Measurements from ENCODE around the gene TSPAN14. TPM values are rescaled to one million over a fixed set of nuclear protein-coding genes. Genes with fewer than 3 reads are reported as not detected.

The TSPAN14 gene
- polyA plus RNA-seq, 1 donor (not counting 4 experiments of a cell fraction or from before 2014, with no cell fraction given) = 71.1 TPM

GRCh38 chr10:80407812-80408241 lies 46.3 kb upstream of the TSPAN14 start:
- no peaks in the 10 kb centered on the region for H3K9me1 ChIP-seq (ENCODE audit: control insufficient read depth, extremely low read depth, insufficient read depth, low read length)
- H3K27me3 ChIP-seq (ENCODE audit: control insufficient read depth, extremely low read depth, insufficient read depth, low read length) = no peaks in the 10 kb centered on the region
- no peaks in the 10 kb centered on the region for H4K20me1 ChIP-seq (ENCODE audit: control insufficient read depth, extremely low read depth, insufficient read depth, low read length)
- peaks cover 0 to 3% of the 10 kb centered on the region in 2 experiments for H3K36me3 ChIP-seq (ENCODE audit: control insufficient read depth in 2 of 2, extremely low read depth in 1 of 2, insufficient read depth in 2 of 2, low read length in 2 of 2)
- H3K9me3 ChIP-seq (ENCODE audit: control insufficient read depth, low read depth, low read length) = no peaks in the 10 kb centered on the region
- peak overlapping the region; percentile 39 to 65 (median 54) for H3K4me3 ChIP-seq (ENCODE audit: control insufficient read depth in 2 of 3, extremely low read depth in 1 of 3, insufficient read depth in 2 of 3, low read depth in 1 of 3, low read length in 3 of 3)
- no peak for FAIRE-seq
- dilution Hi-C loops (cut with MboI; ENCODE audit: extremely low pct_ligation_motif_present, low sequenced_read_pairs) = no loop called here
- H3K4me2 ChIP-seq (ENCODE audit: control insufficient read depth, extremely low read depth, insufficient read depth, low read depth, low read length) = peak overlapping the region; percentile 81
- no peak for DNase-seq (ENCODE audit: low read depth, low spot score)
- no peak for TF ChIP-seq EZH2 (IDR thresholded peaks at IDR 0.05; ENCODE audit: low read length)
- TF ChIP-seq CTCF (optimal IDR thresholded peaks at IDR 0.05 in 1 of 3, IDR thresholded peaks at IDR 0.05 in 1 of 3, conservative IDR thresholded peaks at IDR 0.05 in 1 of 3; ENCODE audit: extremely low read depth in 1 of 3, insufficient read depth in 2 of 3, low read length in 3 of 3) = no peak
- H3K27ac ChIP-seq (ENCODE audit: control insufficient read depth, insufficient read depth, low read length) = no peak overlapping the region
- H3K9ac ChIP-seq (ENCODE audit: control insufficient read depth, extremely low read depth, insufficient read depth, low read length) = peak overlapping the region; percentile 54
- no peaks in the 10 kb centered on the region for H3K79me2 ChIP-seq (ENCODE audit: control insufficient read depth, insufficient read depth, low read length)
- H3K4me1 ChIP-seq (ENCODE audit: control insufficient read depth, extremely low read depth, insufficient read depth, low read length) = peaks cover 45% of the 10 kb centered on the region
- peak overlapping the region; percentile 61 for H2AFZ ChIP-seq (ENCODE audit: control insufficient read depth, low read length)

- no peaks in the 10 kb centered on the region for H3K27me3 ChIP-seq (ENCODE audit: control insufficient read depth, extremely low read depth, insufficient read depth, low read length)
- no peak for FAIRE-seq
- no peak for DNase-seq (ENCODE audit: low read depth, low spot score)
- H4K20me1 ChIP-seq (ENCODE audit: control insufficient read depth, extremely low read depth, insufficient read depth, low read length) = no peaks in the 10 kb centered on the region
- TF ChIP-seq CTCF (optimal IDR thresholded peaks at IDR 0.05 in 1 of 3, IDR thresholded peaks at IDR 0.05 in 1 of 3, conservative IDR thresholded peaks at IDR 0.05 in 1 of 3; ENCODE audit: extremely low read depth in 1 of 3, insufficient read depth in 2 of 3, low read length in 3 of 3) (no peak), EZH2 (IDR thresholded peaks at IDR 0.05; ENCODE audit: low read length) (no peak)
- H3K79me2 ChIP-seq (ENCODE audit: control insufficient read depth, insufficient read depth, low read length) = no peaks in the 10 kb centered on the region
- H3K4me2 ChIP-seq (ENCODE audit: control insufficient read depth, extremely low read depth, insufficient read depth, low read depth, low read length) = peak within 1 kb of the TSS; percentile 81
- H3K4me3 ChIP-seq (ENCODE audit: control insufficient read depth in 2 of 3, extremely low read depth in 1 of 3, insufficient read depth in 2 of 3, low read depth in 1 of 3, low read length in 3 of 3) = peak within 1 kb of the TSS; percentile 39 to 65 (median 54)
- no peak within 1 kb of the TSS for H3K27ac ChIP-seq (ENCODE audit: control insufficient read depth, insufficient read depth, low read length)
- no peaks in the 10 kb centered on the region for H3K9me1 ChIP-seq (ENCODE audit: control insufficient read depth, extremely low read depth, insufficient read depth, low read length)
- peaks cover 0 to 3% of the 10 kb centered on the region in 2 experiments for H3K36me3 ChIP-seq (ENCODE audit: control insufficient read depth in 2 of 2, extremely low read depth in 1 of 2, insufficient read depth in 2 of 2, low read length in 2 of 2)
- H2AFZ ChIP-seq (ENCODE audit: control insufficient read depth, low read length) = peak within 1 kb of the TSS; percentile 61
- dilution Hi-C loops (cut with MboI; ENCODE audit: extremely low pct_ligation_motif_present, low sequenced_read_pairs) = no loop called here
- peak within 1 kb of the TSS; percentile 54 for H3K9ac ChIP-seq (ENCODE audit: control insufficient read depth, extremely low read depth, insufficient read depth, low read length)
- H3K9me3 ChIP-seq (ENCODE audit: control insufficient read depth, low read depth, low read length) = no peaks in the 10 kb centered on the region
- H3K4me1 ChIP-seq (ENCODE audit: control insufficient read depth, extremely low read depth, insufficient read depth, low read length) = peaks cover 52% of the 10 kb centered on the region
Observed at GRCh38 chr10:80408242-80409101, 45.6 kb upstream of the TSPAN14 start, which contains the start of gene PRXL2A. Gene PRXL2A, plus strand, starts transcription at chr10:80408551. Its CDS starts 11,917 bp downstream, at chr10:80420468.
